DOHH2 (cell line): Measurements from ENCODE around the gene THOC1.

Experiments
- EZH2phosphoT487 ChIP-seq: fragments of 200-600 bp; sonication (generic); IDR thresholded peaks from 2 replicates; pipeline ENCODE4 v1.6.1; 2017; ENCODE audit warnings: borderline replicate concordance, mild to moderate bottlenecking, antibody characterized with exemption, low read length, moderate library complexity, mixed read lengths
- TF ChIP-seq, protein P1 (sequence below): fragments of 200-600 bp; sonication (generic); IDR thresholded peaks from one replicate; pipeline ENCODE4 v1.5.1; 2014; ENCODE audit warnings: antibody characterized with exemption, mild to moderate bottlenecking, low read depth, low read length; ENCODE audit not compliant: poor library complexity, severe bottlenecking

DNA sequence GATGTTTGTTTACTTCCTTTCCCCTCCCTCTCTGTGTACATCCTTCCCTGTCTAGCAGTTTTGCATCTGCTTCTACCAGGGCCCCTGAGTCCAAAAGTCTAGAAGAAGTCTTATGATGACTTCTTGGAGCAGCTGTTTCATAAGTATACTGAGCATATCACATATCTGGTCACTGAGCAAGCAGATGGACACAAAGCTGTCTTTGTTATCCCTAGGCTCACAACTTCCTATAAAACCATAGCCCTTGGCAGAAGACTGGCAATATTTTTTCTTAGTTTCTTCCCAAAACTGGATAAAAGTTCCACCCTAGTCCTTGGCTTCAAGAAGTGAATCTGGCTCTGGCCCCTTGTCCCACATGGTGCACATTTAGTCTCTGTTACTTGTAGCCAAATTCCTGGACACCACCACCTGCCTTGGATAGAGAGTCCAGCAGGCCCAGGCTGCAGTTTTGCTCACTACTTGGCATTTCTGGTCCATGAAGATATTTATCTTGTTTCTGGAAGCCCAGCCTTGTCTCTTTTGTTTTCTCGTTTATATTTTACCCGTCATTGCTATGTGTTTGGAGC is 22.5 kb downstream of the THOC1 start:
- TF ChIP-seq, protein P1, sequence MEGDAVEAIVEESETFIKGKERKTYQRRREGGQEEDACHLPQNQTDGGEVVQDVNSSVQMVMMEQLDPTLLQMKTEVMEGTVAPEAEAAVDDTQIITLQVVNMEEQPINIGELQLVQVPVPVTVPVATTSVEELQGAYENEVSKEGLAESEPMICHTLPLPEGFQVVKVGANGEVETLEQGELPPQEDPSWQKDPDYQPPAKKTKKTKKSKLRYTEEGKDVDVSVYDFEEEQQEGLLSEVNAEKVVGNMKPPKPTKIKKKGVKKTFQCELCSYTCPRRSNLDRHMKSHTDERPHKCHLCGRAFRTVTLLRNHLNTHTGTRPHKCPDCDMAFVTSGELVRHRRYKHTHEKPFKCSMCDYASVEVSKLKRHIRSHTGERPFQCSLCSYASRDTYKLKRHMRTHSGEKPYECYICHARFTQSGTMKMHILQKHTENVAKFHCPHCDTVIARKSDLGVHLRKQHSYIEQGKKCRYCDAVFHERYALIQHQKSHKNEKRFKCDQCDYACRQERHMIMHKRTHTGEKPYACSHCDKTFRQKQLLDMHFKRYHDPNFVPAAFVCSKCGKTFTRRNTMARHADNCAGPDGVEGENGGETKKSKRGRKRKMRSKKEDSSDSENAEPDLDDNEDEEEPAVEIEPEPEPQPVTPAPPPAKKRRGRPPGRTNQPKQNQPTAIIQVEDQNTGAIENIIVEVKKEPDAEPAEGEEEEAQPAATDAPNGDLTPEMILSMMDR, result no peak
- TF ChIP-seq EZH2phosphoT487, result no peak
